ENCODE measurements around the gene EYA3.

Gene EYA3

GRCh38 chr1:28031173-28031572 lies 57.2 kb downstream of the EYA3 start:
- Histone ChIP-seq H3K27me3 (ENCODE audit: control insufficient read depth, low read length) (no peaks in the 10 kb centered on the region), H3K9me2 (replicated peaks; ENCODE audit: control insufficient read depth, low read length) (no peaks in the 10 kb centered on the region), H3K79me2 (ENCODE audit: control insufficient read depth, low read length) (peaks cover 2% of the 10 kb centered on the region; the same call in 1 of the 2 replicates), H3K4me1 (ENCODE audit: control insufficient read depth, low read length) (peaks cover 19% of the 10 kb centered on the region), H3K4me3 (ENCODE audit: low read length) (no peak overlapping the region), H3F3A (ENCODE audit: control insufficient read depth, insufficient read depth) (0 out of 2 replicates have a peak, but pooled peaks cover 3% of the 10 kb centered on the region), H3K4me2 (ENCODE audit: low read length) (no peak overlapping the region), H4K20me1 (ENCODE audit: control insufficient read depth, insufficient read depth, low read depth, low read length) (no peaks in the 10 kb centered on the region), H3K9me3 (ENCODE audit: control insufficient read depth, insufficient read depth, low read length) (no peaks in the 10 kb centered on the region), H3K36me3 (ENCODE audit: control insufficient read depth, low read length) (peaks cover 64% of the 10 kb centered on the region), H3K27ac (ENCODE audit: low read depth, low read length) (no peak overlapping the region)
- TF ChIP-seq, protein P1, sequence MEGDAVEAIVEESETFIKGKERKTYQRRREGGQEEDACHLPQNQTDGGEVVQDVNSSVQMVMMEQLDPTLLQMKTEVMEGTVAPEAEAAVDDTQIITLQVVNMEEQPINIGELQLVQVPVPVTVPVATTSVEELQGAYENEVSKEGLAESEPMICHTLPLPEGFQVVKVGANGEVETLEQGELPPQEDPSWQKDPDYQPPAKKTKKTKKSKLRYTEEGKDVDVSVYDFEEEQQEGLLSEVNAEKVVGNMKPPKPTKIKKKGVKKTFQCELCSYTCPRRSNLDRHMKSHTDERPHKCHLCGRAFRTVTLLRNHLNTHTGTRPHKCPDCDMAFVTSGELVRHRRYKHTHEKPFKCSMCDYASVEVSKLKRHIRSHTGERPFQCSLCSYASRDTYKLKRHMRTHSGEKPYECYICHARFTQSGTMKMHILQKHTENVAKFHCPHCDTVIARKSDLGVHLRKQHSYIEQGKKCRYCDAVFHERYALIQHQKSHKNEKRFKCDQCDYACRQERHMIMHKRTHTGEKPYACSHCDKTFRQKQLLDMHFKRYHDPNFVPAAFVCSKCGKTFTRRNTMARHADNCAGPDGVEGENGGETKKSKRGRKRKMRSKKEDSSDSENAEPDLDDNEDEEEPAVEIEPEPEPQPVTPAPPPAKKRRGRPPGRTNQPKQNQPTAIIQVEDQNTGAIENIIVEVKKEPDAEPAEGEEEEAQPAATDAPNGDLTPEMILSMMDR (IDR thresholded peaks at IDR 0.05; ENCODE audit: low read depth, low read length, poor library complexity, severe bottlenecking): no peak
- TF ChIP-seq EZH2phosphoT487 (IDR thresholded peaks at IDR 0.05; ENCODE audit: borderline replicate concordance, low read length): no peak

GRCh38 chr1:28028873-28029654 lies 59.3 kb downstream of the EYA3 start:
- Histone ChIP-seq H3K4me2 (ENCODE audit: low read length) (no peak overlapping the region), H3K79me2 (ENCODE audit: control insufficient read depth, low read length) (peaks cover 2% of the 10 kb centered on the region; the same call in 1 of the 2 replicates), H3K9me3 (ENCODE audit: control insufficient read depth, insufficient read depth, low read length) (no peaks in the 10 kb centered on the region), H3K36me3 (ENCODE audit: control insufficient read depth, low read length) (peaks cover 63% of the 10 kb centered on the region), H3F3A (ENCODE audit: control insufficient read depth, insufficient read depth) (0 out of 2 replicates have a peak, but pooled peaks cover 6% of the 10 kb centered on the region), H3K27ac (ENCODE audit: low read depth, low read length) (no peak overlapping the region), H3K4me3 (ENCODE audit: low read length) (no peak overlapping the region), H3K4me1 (ENCODE audit: control insufficient read depth, low read length) (peaks cover 19% of the 10 kb centered on the region), H3K9me2 (replicated peaks; ENCODE audit: control insufficient read depth, low read length) (no peaks in the 10 kb centered on the region), H3K27me3 (ENCODE audit: control insufficient read depth, low read length) (no peaks in the 10 kb centered on the region), H4K20me1 (ENCODE audit: control insufficient read depth, insufficient read depth, low read depth, low read length) (no peaks in the 10 kb centered on the region)
- TF ChIP-seq EZH2phosphoT487 (IDR thresholded peaks at IDR 0.05; ENCODE audit: borderline replicate concordance, low read length): no peak
- TF ChIP-seq, protein P1 (IDR thresholded peaks at IDR 0.05; ENCODE audit: low read depth, low read length, poor library complexity, severe bottlenecking): no peak

GRCh38 chr1:28027660-28028059 lies 60.8 kb downstream of the EYA3 start:
- no peaks in the 10 kb centered on the region for H3K9me3 ChIP-seq (ENCODE audit: control insufficient read depth, insufficient read depth, low read length)
- no peak overlapping the region for H3K27ac ChIP-seq (ENCODE audit: low read depth, low read length)
- 0 out of 2 replicates have a peak, but pooled peaks cover 6% of the 10 kb centered on the region for H3F3A ChIP-seq (ENCODE audit: control insufficient read depth, insufficient read depth)
- H3K27me3 ChIP-seq (ENCODE audit: control insufficient read depth, low read length): no peaks in the 10 kb centered on the region
- H3K4me2 ChIP-seq (ENCODE audit: low read length): no peak overlapping the region
- H4K20me1 ChIP-seq (ENCODE audit: control insufficient read depth, insufficient read depth, low read depth, low read length): no peaks in the 10 kb centered on the region
- no peaks in the 10 kb centered on the region for H3K9me2 ChIP-seq (replicated peaks; ENCODE audit: control insufficient read depth, low read length)
- H3K36me3 ChIP-seq (ENCODE audit: control insufficient read depth, low read length): peaks cover 66% of the 10 kb centered on the region
- H3K4me1 ChIP-seq (ENCODE audit: control insufficient read depth, low read length): peaks cover 19% of the 10 kb centered on the region
- H3K79me2 ChIP-seq (ENCODE audit: control insufficient read depth, low read length): peaks cover 2% of the 10 kb centered on the region; the same call in 1 of the 2 replicates
- TF ChIP-seq, protein P1 (IDR thresholded peaks at IDR 0.05; ENCODE audit: low read depth, low read length, poor library complexity, severe bottlenecking): no peak
- no peak for TF ChIP-seq EZH2phosphoT487 (IDR thresholded peaks at IDR 0.05; ENCODE audit: borderline replicate concordance, low read length)
- H3K4me3 ChIP-seq (ENCODE audit: low read length): no peak overlapping the region

All from DOHH2 (cell line).